ENCODE measurements around the gene SCARB1. TPM values are rescaled to one million over a fixed set of nuclear protein-coding genes. Genes with fewer than 3 reads are reported as not detected.

Gene SCARB1
- total RNA-seq, 1 experiment from 2014 or later: 68.3 TPM

DNA sequence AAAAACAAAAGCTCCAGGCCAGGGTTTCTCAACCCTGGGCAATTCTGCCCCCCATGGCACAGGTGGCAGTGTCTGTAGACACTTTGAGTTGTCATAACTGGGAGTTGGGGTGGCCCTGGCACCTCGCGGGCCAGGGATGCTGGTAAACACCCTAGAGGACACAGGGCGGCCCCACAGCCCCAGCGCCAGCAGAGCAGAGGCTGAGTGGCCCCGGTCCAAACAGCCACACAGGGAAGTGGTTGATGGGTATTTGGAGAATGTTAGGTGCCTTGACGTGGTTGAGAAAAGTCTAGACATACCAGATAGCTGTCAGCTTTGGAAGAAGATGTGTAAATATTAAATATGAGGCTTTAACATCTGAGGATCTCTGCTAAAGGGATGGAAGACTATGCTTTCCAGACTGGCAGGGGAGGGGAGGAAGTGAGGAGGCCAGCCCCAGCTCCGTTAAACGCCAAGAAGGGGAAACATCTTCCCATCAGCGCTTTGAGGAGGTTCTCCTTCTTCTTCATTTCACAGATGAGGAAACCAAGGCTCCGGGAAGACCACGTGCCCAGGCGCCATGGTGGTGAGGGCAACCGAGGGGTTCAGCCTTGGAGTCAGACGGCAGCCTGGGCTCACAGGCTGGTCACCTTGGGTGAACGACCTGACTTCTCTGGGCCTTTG is 103.7 kb downstream of the SCARB1 start:
- ChIA-PET CTCF (interaction anchor here (1.3 to 2.3 kb wide), 2 partner anchors 9 to 12 kb away, joined by 5 to 8 read pairs; no protein-coding TSS in a partner anchor), POLR2A (no interaction called here)
- peaks cover 16% of the 10 kb centered on the region for H3K4me1 Mint-ChIP-seq
- H3K27me3 Mint-ChIP-seq (ENCODE audit: low read depth): peaks cover 3% of the 10 kb centered on the region
- ATAC-seq (no peak), DNase-seq (ENCODE audit: low spot score) (no peak)
- peaks cover 23% of the 10 kb centered on the region for H3K36me3 Mint-ChIP-seq
- no peak overlapping the region for H3K27ac Mint-ChIP-seq
- peaks cover 33% of the 10 kb centered on the region for H3K9me3 Mint-ChIP-seq
- no peak for TF ChIP-seq GABPB1 (CRISPR knock-in tag; IDR thresholded peaks at IDR 0.05)
- no peak for TF ChIP-seq PRRX2 (CRISPR knock-in tag; IDR thresholded peaks at IDR 0.05)
- TF ChIP-seq TP53 (CRISPR knock-in tag; IDR thresholded peaks at IDR 0.05): no peak
- no peak for TF ChIP-seq CREB1 (CRISPR knock-in tag; IDR thresholded peaks at IDR 0.05)
- TF ChIP-seq CBFB (CRISPR knock-in tag; IDR thresholded peaks at IDR 0.05; ENCODE audit: low read depth): no peak
- TF ChIP-seq SP1 (CRISPR knock-in tag; conservative IDR thresholded peaks at IDR 0.05): no peak
- no peak for TF ChIP-seq TEAD1 (CRISPR knock-in tag; IDR thresholded peaks at IDR 0.05)
- TF ChIP-seq ATF1 (CRISPR knock-in tag; IDR thresholded peaks at IDR 0.05): no peak
- TF ChIP-seq, protein P1, sequence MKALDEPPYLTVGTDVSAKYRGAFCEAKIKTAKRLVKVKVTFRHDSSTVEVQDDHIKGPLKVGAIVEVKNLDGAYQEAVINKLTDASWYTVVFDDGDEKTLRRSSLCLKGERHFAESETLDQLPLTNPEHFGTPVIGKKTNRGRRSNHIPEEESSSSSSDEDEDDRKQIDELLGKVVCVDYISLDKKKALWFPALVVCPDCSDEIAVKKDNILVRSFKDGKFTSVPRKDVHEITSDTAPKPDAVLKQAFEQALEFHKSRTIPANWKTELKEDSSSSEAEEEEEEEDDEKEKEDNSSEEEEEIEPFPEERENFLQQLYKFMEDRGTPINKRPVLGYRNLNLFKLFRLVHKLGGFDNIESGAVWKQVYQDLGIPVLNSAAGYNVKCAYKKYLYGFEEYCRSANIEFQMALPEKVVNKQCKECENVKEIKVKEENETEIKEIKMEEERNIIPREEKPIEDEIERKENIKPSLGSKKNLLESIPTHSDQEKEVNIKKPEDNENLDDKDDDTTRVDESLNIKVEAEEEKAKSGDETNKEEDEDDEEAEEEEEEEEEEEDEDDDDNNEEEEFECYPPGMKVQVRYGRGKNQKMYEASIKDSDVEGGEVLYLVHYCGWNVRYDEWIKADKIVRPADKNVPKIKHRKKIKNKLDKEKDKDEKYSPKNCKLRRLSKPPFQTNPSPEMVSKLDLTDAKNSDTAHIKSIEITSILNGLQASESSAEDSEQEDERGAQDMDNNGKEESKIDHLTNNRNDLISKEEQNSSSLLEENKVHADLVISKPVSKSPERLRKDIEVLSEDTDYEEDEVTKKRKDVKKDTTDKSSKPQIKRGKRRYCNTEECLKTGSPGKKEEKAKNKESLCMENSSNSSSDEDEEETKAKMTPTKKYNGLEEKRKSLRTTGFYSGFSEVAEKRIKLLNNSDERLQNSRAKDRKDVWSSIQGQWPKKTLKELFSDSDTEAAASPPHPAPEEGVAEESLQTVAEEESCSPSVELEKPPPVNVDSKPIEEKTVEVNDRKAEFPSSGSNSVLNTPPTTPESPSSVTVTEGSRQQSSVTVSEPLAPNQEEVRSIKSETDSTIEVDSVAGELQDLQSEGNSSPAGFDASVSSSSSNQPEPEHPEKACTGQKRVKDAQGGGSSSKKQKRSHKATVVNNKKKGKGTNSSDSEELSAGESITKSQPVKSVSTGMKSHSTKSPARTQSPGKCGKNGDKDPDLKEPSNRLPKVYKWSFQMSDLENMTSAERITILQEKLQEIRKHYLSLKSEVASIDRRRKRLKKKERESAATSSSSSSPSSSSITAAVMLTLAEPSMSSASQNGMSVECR (CRISPR knock-in tag; IDR thresholded peaks at IDR 0.05; ENCODE audit: borderline replicate concordance): no peak
- no peak for TF ChIP-seq MXD4 (CRISPR knock-in tag; IDR thresholded peaks at IDR 0.05; ENCODE audit: borderline replicate concordance)
- no peak overlapping the region for H3K4me3 Mint-ChIP-seq

DNA sequence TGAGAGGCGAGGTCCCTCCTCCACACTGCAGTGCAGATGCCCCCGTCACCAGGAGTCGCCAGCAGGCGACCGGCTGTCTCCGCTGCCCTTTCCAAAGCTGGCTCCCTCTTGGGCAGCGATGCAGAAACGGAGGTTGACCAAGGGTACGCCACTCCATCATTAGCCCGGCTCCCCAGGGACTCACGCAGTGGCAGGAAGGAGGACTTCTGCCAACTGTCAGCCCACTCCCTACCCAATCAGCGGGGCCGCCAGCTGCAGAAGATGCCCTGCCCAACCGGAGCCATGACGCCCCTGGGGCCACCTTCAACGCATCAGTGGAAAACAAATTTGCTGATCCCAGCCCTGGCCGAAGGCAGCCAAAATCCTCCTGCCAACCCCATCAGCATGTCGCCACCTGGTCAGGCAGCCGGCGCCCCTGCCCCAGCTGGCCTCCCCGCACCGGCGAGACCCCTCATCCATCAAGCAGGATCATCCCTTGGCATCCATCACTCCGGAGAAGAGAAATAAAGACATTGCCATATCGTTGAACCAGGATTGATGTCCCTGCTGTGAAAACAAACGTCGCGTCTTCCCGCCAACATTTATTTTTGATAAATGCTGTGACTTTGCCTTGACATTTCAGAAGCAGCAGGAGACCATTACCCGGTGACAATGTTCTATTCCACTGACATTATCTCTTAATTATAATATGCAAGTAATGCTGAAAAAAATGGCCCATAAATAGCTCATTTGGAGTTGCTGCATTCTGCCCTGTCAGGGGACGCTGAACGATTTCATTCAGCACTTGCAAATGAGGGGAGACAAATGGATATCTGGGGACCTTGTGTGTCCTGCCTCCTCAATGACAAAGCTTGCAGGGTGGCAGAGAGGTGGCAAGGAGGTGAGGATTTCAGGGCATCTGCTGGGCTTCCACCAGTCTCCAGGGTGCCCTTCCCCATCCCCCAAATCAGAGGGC is 105.1 kb downstream of the SCARB1 start:
- H3K4me3 Mint-ChIP-seq: no peak overlapping the region
- DNase-seq (ENCODE audit: low spot score) (no peak), ATAC-seq (no peak)
- peaks cover 23% of the 10 kb centered on the region for H3K4me1 Mint-ChIP-seq
- H3K27ac Mint-ChIP-seq: no peak overlapping the region
- CTCF ChIA-PET: interaction anchor here (0.5 to 1.3 kb wide), 2 partner anchors 7 to 15 kb away, joined by 5 to 6 read pairs; no protein-coding TSS in a partner anchor
- peaks cover 28% of the 10 kb centered on the region for H3K9me3 Mint-ChIP-seq
- H3K27me3 Mint-ChIP-seq (ENCODE audit: low read depth): peaks cover 3% of the 10 kb centered on the region
- POLR2A ChIA-PET: no interaction called here
- peaks cover 20% of the 10 kb centered on the region for H3K36me3 Mint-ChIP-seq
- no peak for TF ChIP-seq ELF4 (CRISPR knock-in tag; IDR thresholded peaks at IDR 0.05; ENCODE audit: low read depth)
- no peak for TF ChIP-seq JUN (CRISPR knock-in tag; IDR thresholded peaks at IDR 0.05)
- no peak for TF ChIP-seq GTF2I (CRISPR knock-in tag; conservative IDR thresholded peaks at IDR 0.05)
- TF ChIP-seq PRRX2 (CRISPR knock-in tag; IDR thresholded peaks at IDR 0.05): no peak
- TF ChIP-seq SMAD4 (CRISPR knock-in tag; IDR thresholded peaks at IDR 0.05): no peak
- no peak for TF ChIP-seq ZNF423 (CRISPR knock-in tag; IDR thresholded peaks at IDR 0.05)
- no peak for TF ChIP-seq GABPB1 (CRISPR knock-in tag; IDR thresholded peaks at IDR 0.05)
- TF ChIP-seq, protein P2, sequence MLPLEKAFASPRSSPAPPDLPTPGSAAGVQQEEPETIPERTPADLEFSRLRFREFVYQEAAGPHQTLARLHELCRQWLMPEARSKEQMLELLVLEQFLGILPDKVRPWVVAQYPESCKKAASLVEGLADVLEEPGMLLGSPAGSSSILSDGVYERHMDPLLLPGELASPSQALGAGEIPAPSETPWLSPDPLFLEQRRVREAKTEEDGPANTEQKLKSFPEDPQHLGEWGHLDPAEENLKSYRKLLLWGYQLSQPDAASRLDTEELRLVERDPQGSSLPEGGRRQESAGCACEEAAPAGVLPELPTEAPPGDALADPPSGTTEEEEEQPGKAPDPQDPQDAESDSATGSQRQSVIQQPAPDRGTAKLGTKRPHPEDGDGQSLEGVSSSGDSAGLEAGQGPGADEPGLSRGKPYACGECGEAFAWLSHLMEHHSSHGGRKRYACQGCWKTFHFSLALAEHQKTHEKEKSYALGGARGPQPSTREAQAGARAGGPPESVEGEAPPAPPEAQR (CRISPR knock-in tag; IDR thresholded peaks at IDR 0.05): no peak
- TF ChIP-seq NR3C1 (CRISPR knock-in tag; conservative IDR thresholded peaks at IDR 0.05; ENCODE audit: low read depth): no peak
- TF ChIP-seq, protein P3, sequence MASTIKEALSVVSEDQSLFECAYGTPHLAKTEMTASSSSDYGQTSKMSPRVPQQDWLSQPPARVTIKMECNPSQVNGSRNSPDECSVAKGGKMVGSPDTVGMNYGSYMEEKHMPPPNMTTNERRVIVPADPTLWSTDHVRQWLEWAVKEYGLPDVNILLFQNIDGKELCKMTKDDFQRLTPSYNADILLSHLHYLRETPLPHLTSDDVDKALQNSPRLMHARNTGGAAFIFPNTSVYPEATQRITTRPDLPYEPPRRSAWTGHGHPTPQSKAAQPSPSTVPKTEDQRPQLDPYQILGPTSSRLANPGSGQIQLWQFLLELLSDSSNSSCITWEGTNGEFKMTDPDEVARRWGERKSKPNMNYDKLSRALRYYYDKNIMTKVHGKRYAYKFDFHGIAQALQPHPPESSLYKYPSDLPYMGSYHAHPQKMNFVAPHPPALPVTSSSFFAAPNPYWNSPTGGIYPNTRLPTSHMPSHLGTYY (CRISPR knock-in tag; IDR thresholded peaks at IDR 0.05): no peak
- TF ChIP-seq ZNF138 (CRISPR knock-in tag; conservative IDR thresholded peaks at IDR 0.05): no peak

All from WTC11 (cell line).